Heart right ventricle (tissue), 16 donors: Measurements from ENCODE around the gene SLC29A3. TPM values are rescaled to one million over a fixed set of nuclear protein-coding genes. Genes with fewer than 3 reads are reported as not detected.

Experiments used
- ATAC-seq, 8 donors: fragments of 200-7000 bp; cut with Tn5 transposase; one replicate each; pipeline ENCODE4 v1.9.1; 2020; ENCODE audit warnings: mild to moderate bottlenecking in 8 of 8, moderate library complexity in 8 of 8, moderate number of reproducible peaks in 1 of 8
- DNase-seq, 2 donors: peaks; one replicate each; pipeline ENCODE4 v3.0.0-alpha.2; 2020
- H3K27ac ChIP-seq, 10 donors: fragments of 200-600 bp; sonication (generic) in 2 of 10; one replicate each; pipeline versions ENCODE4 v1.5.0 to v1.8.0; 2020 to 2022; ENCODE audit warnings: mild to moderate bottlenecking in 3 of 10
- H3K27me3 ChIP-seq, 7 donors: fragments of 200-600 bp; one replicate each; pipeline ENCODE4 v1.8.0; 2021 to 2022; ENCODE audit warnings: mild to moderate bottlenecking in 2 of 7
- H3K36me3 ChIP-seq, 9 donors: fragments of 200-600 bp; sonication (generic) in 1 of 9; one replicate each; pipeline versions ENCODE4 v1.5.0 to v1.8.0; 2020 to 2022; ENCODE audit warnings: mild to moderate bottlenecking in 2 of 9
- H3K4me1 ChIP-seq, 9 donors: fragments of 200-600 bp; sonication (generic) in 1 of 9; one replicate each; pipeline versions ENCODE4 v1.5.0 to v1.8.0; 2020 to 2022; ENCODE audit warnings: mild to moderate bottlenecking in 4 of 9
- H3K4me3 ChIP-seq, 10 donors: fragments of 200-600 bp; sonication (generic) in 2 of 10; one replicate each; pipeline versions ENCODE4 v1.5.0 to v1.8.0; 2020 to 2022; ENCODE audit warnings: mild to moderate bottlenecking in 7 of 10, moderate library complexity in 2 of 10
- H3K9me3 ChIP-seq, 11 donors: fragments of 200-600 bp in 10 of 11; sonication (generic) in 2 of 11; one replicate each; pipeline versions ENCODE4 v1.5.0 to v1.8.0; 2013 to 2022; ENCODE audit warnings: mild to moderate bottlenecking in 2 of 11, control low read depth in 1 of 11, moderate library complexity in 1 of 11
- WGBS, 2 donors: extraction: QIAGEN DNeasy Blood & Tissue Kit; methylation state at CpG; one replicate each; pipeline ENCODE4 v1.1.7; 2013; ENCODE audit warnings: inconsistent platforms in 1 of 2; 5-methylcytosine and 5-hydroxymethylcytosine counted together
- intact Hi-C, 10 donors: fragments of 100-400 bp; cut with DNase I; formaldehyde crosslinking; loops; one replicate each; pipeline versions ENCODE4 v1.11.1 to v1.14.2; 2022
- polyA plus RNA-seq, 2 donors: library from polyadenylated mRNA; stranded (reverse); fragments of 200-250 nt; gene quantifications; one replicate each; pipeline ENCODE4 v1.2.3, GENCODE V29; 2013
- total RNA-seq, 10 donors: library from RNA; stranded (reverse); fragmentation: NEBNext Ultra II Directional in 3 of 10; extraction: Animal tissue kit (Norgen Biotek cat#: 25700) in 3 of 10; gene quantifications; one replicate each; pipeline versions ENCODE4 v1.2.1 to v1.2.4, GENCODE V29; 2021 to 2023
- TF ChIP-seq, protein P1 (sequence below), 9 donors: fragments of 200-600 bp; sonication (generic) in 2 of 9; IDR thresholded peaks; one replicate each; pipeline versions ENCODE4 v1.5.0 to v1.8.0; 2021 to 2022; ENCODE audit warnings: antibody characterized with exemption in 9 of 9, mild to moderate bottlenecking in 5 of 9, moderate library complexity in 1 of 9
- donor health status: Arrhythmogenic right ventricular cardiomyopathy.
- donor health status: ischemic (EF 13 %, LVEDD 7.1; RV severe dilation, severe dysfunction).
- donor health status: healthy with polysubstance abuse.
- donor health status: DM: no; HTN: yes; CAD: no.
- donor health status: DM: no; HTN: no; CAD: no.
- donor health status: ischemic (EF 25% LVEDD 6.9; RV normal size, moderate dysfunction).
- donor health status: ischemic (EF 25% LVEDD 5.7; RV mildly dilated, moderate dysfunction).
- donor health status: healthy.
- donor health status: DM: yes; HTN: yes; CAD: no.
- donor health status: Ischemic cardiomyopathy.
- donor health status: ischemic (EF 35%, LVEDD 5.7; RV mildly dilated, moderate dysfunction).
- donor health status: nonischemic (EF 11% LVEDD 7.7; RV severe dilation, severe dysfunction).
- donor health status: DM: yes; HTN: yes; CAD: no.
- donor health status: PGD.
- donor health status: ischemic (EF 29% LVEDD 5.4; RV normal size, mild dysfunction).
- donor health status: nonischemic (EF 23%, LVEDD 6.1; RV moderate dilation, normal function).

SLC29A3 gene
- total and polyA plus RNA-seq, 12 donors, result 0.89 to 3.5 (median 1.2) TPM

DNA sequence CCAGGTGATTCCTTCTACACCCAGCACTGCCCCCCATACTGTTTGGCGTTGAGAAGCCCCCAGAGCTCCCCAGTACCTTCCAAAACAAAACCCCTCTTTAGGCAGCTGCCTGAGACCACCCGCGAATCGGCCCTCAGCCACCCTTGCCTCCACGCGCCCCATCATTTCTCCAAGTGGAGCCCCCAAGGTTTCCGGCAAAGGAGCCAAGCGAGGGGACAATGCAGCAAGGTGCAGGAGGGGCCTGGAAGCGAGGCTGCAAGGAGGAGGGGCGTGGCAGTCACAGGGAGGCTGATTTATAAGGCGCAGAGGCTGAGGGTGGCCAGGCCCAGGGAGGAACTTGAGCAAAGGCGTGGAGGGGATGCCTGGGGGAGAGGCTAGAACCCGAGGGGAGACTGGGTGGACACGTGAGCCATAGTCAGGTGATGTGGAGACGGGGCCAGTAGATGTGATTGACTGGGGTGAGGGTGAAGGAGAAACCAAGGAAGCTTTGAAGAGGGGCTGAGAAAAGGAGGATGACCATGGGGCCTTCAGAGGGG, 16.2 kb downstream of the SLC29A3 start:
- ATAC-seq, result no peak
- peaks cover 0 to 19% (median 0%) of the 10 kb centered on the region in 9 donors for H3K36me3 ChIP-seq
- TF ChIP-seq, protein P1, sequence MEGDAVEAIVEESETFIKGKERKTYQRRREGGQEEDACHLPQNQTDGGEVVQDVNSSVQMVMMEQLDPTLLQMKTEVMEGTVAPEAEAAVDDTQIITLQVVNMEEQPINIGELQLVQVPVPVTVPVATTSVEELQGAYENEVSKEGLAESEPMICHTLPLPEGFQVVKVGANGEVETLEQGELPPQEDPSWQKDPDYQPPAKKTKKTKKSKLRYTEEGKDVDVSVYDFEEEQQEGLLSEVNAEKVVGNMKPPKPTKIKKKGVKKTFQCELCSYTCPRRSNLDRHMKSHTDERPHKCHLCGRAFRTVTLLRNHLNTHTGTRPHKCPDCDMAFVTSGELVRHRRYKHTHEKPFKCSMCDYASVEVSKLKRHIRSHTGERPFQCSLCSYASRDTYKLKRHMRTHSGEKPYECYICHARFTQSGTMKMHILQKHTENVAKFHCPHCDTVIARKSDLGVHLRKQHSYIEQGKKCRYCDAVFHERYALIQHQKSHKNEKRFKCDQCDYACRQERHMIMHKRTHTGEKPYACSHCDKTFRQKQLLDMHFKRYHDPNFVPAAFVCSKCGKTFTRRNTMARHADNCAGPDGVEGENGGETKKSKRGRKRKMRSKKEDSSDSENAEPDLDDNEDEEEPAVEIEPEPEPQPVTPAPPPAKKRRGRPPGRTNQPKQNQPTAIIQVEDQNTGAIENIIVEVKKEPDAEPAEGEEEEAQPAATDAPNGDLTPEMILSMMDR (IDR thresholded peaks at IDR 0.05), result no peak

DNA sequence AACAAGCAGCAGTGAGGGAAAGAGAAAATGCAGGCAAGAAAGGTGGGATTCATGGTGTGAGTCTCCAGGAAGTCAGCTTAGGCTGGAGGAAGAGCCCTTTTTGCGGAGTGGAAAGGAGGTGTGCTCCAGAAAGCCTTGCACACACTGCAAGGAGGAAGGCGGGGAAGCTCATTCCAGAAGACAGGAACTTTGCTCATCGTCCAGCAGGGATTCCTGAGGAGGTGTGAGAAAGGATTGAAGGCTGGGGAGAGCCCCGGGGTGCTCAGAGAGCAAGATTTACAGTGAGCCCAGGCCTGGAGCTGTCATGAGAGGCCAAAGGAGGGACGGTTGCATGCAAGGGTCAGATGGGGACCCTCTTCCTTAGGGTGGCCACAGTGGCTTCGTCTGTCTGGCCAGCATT, 17.6 kb downstream of the SLC29A3 start:
- ATAC-seq, result no peak
- intact Hi-C loops, result no loop called here
- no peak overlapping the region for H3K27ac ChIP-seq
- H3K4me1 ChIP-seq, result peaks cover 0 to 13% (median 0%) of the 10 kb centered on the region in 9 donors
- no peak for DNase-seq
- no peaks in the 10 kb centered on the region for H3K27me3 ChIP-seq
- TF ChIP-seq, protein P1 (IDR thresholded peaks at IDR 0.05), result no peak
- no peak overlapping the region for H3K4me3 ChIP-seq
- peaks cover 0 to 19% (median 0%) of the 10 kb centered on the region in 9 donors for H3K36me3 ChIP-seq
- WGBS, 2 donors, result 81 to 83% methylated on average over 6 of the region's 6 CpGs
- no peaks in the 10 kb centered on the region for H3K9me3 ChIP-seq

More for the DNA sequence above, 16.2 kb downstream of the SLC29A3 start:
- Histone ChIP-seq H3K9me3 (no peaks in the 10 kb centered on the region), H3K4me1 (peaks cover 0 to 13% (median 0%) of the 10 kb centered on the region in 9 donors), H3K27me3 (no peaks in the 10 kb centered on the region), H3K4me3 (no peak overlapping the region), H3K27ac (no peak overlapping the region)
- DNase-seq, result no peak
- 93 to 95% methylated on average over 15 of the region's 15 CpGs for WGBS, 2 donors
- intact Hi-C loops, result no loop called here

- intact Hi-C loops, result no loop called here
- Histone ChIP-seq H3K4me3 (no peak overlapping the region), H3K27ac (no peak overlapping the region), H3K36me3 (peaks cover 0 to 19% (median 0%) of the 10 kb centered on the region in 9 donors), H3K4me1 (peaks cover 0 to 13% (median 0%) of the 10 kb centered on the region in 9 donors), H3K27me3 (no peaks in the 10 kb centered on the region), H3K9me3 (no peaks in the 10 kb centered on the region)
- ATAC-seq (no peak), DNase-seq (no peak)
- TF ChIP-seq, protein P1 (IDR thresholded peaks at IDR 0.05), result no peak
- 96 to 97% methylated on average over 13 of the region's 13 CpGs for whole genome bisulfite sequencing, 2 donors
Measured at GRCh38 chr10:71337219-71337701, 18.2 kb downstream of the SLC29A3 start.

- Histone ChIP-seq H3K4me1 (peaks cover 0 to 14% (median 0%) of the 10 kb centered on the region in 9 donors), H3K27ac (no peak overlapping the region), H3K9me3 (no peaks in the 10 kb centered on the region), H3K4me3 (no peak overlapping the region), H3K36me3 (peaks cover 0 to 19% (median 0%) of the 10 kb centered on the region in 9 donors), H3K27me3 (no peaks in the 10 kb centered on the region)
- TF ChIP-seq, protein P1 (IDR thresholded peaks at IDR 0.05), result no peak
- intact Hi-C loops, result no loop called here
- WGBS, 2 donors, result 88% methylated on average over 13 of the region's 13 CpGs
- ATAC-seq, result no peak
- no peak for DNase-seq
Measured at GRCh38 chr10:71338728-71339495, 19.9 kb downstream of the SLC29A3 start.
